DOHH2 (cell line): Measurements from ENCODE around the gene SNX1.

Source experiments
- CTCF ChIP-seq: fragments of 200-600 bp; sonication (generic); IDR thresholded peaks from one replicate; pipeline ENCODE4 v1.5.1; 2014; ENCODE audit warnings: antibody characterized with exemption, mild to moderate bottlenecking, low read depth, low read length; ENCODE audit not compliant: poor library complexity, severe bottlenecking
- EZH2phosphoT487 ChIP-seq: fragments of 200-600 bp; sonication (generic); IDR thresholded peaks from 2 replicates; pipeline ENCODE4 v1.6.1; 2017; ENCODE audit warnings: borderline replicate concordance, mild to moderate bottlenecking, antibody characterized with exemption, low read length, moderate library complexity, mixed read lengths

DNA sequence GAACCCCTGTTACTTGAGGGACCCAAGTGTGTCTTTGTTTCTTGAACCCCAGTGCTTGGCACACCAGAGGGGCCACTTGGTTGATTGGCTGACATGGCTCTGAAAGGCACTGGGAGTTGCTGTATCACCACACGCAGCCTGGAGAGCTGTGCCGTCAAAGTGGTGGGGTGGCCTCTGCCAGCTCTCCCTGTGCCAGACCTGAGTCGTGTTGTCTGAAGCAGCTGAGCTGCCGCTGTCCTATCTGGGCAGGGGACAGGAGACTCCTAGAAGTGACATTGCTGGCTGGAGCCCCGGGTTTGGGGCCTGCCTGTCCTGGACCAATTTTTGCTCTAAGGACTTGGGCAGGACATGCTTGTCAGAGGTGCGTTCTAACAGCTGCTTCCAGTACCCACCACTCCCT, 50.3 kb downstream of the SNX1 start:
- TF ChIP-seq EZH2phosphoT487 (no peak), CTCF (no peak)
